Right atrium auricular region (tissue), 2 donors: Measurements from ENCODE around the gene ASAP2. TPM values are rescaled to one million over a fixed set of nuclear protein-coding genes. Genes with fewer than 3 reads are reported as not detected.

Experiments
- DNase-seq: peaks from one replicate; pipeline ENCODE4 v3.0.0-alpha.2; 2019; ENCODE audit warnings: low spot score
- H3K27ac ChIP-seq, 2 donors: fragments of 200-600 bp; sonication (generic); 1 replicate in 1 of 2; 2 replicates in 1 of 2; pipeline ENCODE4 v1.5.1; 2016 to 2019
- H3K27me3 ChIP-seq, 2 donors: fragments of 200-600 bp; sonication (generic); one replicate each; pipeline versions ENCODE4 v1.5.1 to v1.6.0; 2017 to 2019
- H3K36me3 ChIP-seq: fragments of 200-600 bp; sonication (generic); one replicate; pipeline ENCODE4 v1.5.1; 2016
- H3K4me1 ChIP-seq, 2 donors: fragments of 200-600 bp; sonication (generic); one replicate each; pipeline versions ENCODE4 v1.5.1 to v1.6.0; 2017 to 2019
- H3K4me3 ChIP-seq, 2 donors: fragments of 200-600 bp; sonication (generic); 1 replicate in 1 of 2; 2 replicates in 1 of 2; pipeline ENCODE4 v1.5.1; 2017 to 2019; ENCODE audit warnings: mild to moderate bottlenecking in 1 of 2, moderate library complexity in 1 of 2
- H3K9me3 ChIP-seq, 2 donors: fragments of 200-600 bp; sonication (generic); one replicate each; pipeline ENCODE4 v1.5.1; 2019
- total RNA-seq, 2 donors: library from RNA; depleted of rRNA; stranded (reverse); fragments of >200 nt; gene quantifications; one replicate each; pipeline ENCODE4 v1.1.0, GENCODE V29; 2016
- TF ChIP-seq, protein P1 (sequence below), 2 donors: fragments of 200-600 bp; sonication (generic); IDR thresholded peaks; one replicate each; pipeline ENCODE4 v1.5.1; 2019; ENCODE audit warnings: antibody characterized with exemption in 2 of 2

Gene ASAP2
- total RNA-seq, 2 donors from 2014 or later: 13.2 to 20.3 TPM

DNA sequence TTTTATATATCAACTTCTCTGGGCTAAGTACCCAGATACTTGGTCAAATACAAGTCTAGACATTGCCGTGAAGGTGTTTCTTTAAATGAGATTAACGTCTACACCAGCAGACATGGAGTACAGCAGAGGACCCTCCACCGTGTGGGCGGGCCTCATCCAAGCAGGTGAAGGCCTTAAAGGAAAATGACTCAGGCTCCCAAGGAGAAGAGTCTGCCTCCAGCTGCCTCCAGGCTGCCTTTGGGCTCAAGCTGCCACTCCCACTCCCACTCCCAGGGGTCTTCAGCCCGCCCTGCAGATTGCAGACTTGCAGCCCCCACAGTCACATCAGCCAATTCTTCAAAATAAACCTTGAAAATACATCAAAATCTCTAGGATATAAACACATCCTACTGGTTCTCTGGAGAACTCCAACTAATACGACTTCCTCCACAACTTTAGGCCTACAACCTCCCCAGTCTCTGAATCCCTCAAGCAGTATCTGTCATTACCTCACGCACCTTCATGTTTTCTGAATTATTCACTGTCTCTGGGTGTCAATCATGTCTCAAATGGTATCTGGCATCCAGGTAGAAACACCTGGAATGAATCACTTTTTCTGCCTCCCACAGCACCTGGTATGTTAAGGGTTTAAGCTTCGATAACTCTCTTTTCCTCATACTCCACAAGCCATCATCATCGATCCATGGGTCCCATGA, 209.8 kb downstream of the ASAP2 start:
- no peaks in the 10 kb centered on the region for H3K9me3 ChIP-seq
- H3K27me3 ChIP-seq: no peaks in the 10 kb centered on the region
- no peak overlapping the region for H3K4me3 ChIP-seq
- peaks cover 0 to 19% of the 10 kb centered on the region in 2 donors for H3K4me1 ChIP-seq
- peaks cover 9% of the 10 kb centered on the region for H3K36me3 ChIP-seq
- no peak for DNase-seq
- H3K27ac ChIP-seq: no peak overlapping the region
- TF ChIP-seq, protein P1, sequence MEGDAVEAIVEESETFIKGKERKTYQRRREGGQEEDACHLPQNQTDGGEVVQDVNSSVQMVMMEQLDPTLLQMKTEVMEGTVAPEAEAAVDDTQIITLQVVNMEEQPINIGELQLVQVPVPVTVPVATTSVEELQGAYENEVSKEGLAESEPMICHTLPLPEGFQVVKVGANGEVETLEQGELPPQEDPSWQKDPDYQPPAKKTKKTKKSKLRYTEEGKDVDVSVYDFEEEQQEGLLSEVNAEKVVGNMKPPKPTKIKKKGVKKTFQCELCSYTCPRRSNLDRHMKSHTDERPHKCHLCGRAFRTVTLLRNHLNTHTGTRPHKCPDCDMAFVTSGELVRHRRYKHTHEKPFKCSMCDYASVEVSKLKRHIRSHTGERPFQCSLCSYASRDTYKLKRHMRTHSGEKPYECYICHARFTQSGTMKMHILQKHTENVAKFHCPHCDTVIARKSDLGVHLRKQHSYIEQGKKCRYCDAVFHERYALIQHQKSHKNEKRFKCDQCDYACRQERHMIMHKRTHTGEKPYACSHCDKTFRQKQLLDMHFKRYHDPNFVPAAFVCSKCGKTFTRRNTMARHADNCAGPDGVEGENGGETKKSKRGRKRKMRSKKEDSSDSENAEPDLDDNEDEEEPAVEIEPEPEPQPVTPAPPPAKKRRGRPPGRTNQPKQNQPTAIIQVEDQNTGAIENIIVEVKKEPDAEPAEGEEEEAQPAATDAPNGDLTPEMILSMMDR (IDR thresholded peaks at IDR 0.05): no peak

DNA sequence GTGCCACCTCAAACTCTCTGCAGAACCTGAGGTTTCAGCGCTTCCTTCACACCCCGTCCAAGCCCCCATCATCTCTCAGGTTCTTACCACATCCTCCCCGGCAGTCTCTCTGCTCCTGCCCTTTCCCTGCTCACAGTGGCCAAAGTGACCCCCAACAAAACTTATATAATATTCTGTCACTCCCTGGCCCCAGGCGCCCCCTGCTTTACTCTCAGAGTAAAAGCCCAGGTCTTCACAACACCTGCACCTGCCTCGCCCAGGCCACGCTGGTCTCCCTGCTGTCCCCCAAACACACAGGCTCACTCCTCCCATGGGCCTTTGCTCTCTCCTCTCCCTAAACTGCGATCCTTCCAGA, 210.3 kb downstream of the ASAP2 start:
- Histone ChIP-seq H3K4me3 (no peak overlapping the region), H3K36me3 (peaks cover 4% of the 10 kb centered on the region), H3K27ac (no peak overlapping the region), H3K9me3 (no peaks in the 10 kb centered on the region), H3K27me3 (no peaks in the 10 kb centered on the region), H3K4me1 (peaks cover 0 to 24% of the 10 kb centered on the region in 2 donors)
- TF ChIP-seq, protein P1 (IDR thresholded peaks at IDR 0.05): no peak
- DNase-seq: no peak

GRCh38 chr2:9417725-9418124, 211.1 kb downstream of the ASAP2 start:
- H3K36me3 ChIP-seq: no peaks in the 10 kb centered on the region
- H3K27ac ChIP-seq: no peak overlapping the region
- peaks cover 0 to 31% of the 10 kb centered on the region in 2 donors for H3K4me1 ChIP-seq
- TF ChIP-seq, protein P1 (IDR thresholded peaks at IDR 0.05): no peak
- H3K4me3 ChIP-seq: no peak overlapping the region
- H3K9me3 ChIP-seq: no peaks in the 10 kb centered on the region
- no peak for DNase-seq
- H3K27me3 ChIP-seq: no peaks in the 10 kb centered on the region

DNA sequence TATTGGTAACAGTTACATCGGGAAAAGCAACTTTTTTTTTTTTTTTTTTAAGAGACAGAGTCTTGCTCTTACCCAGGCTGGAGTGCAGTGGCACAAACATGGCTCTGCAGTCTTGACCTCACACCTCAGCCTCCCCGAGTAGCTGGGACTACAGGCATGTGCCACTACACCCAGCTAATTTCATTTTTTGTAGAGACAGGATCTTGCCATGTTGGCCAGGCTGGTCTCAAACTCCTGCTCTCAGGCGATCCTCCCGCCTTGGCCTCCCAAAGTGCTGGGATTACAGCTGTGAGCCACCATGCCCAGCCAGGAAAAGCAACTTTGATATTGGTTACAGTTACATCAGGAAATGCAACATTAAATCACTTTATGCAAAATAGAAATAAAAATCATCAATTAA, 212.1 kb downstream of the ASAP2 start:
- H3K4me3 ChIP-seq: no peak overlapping the region
- H3K27me3 ChIP-seq: no peaks in the 10 kb centered on the region
- DNase-seq: no peak
- peaks cover 0 to 31% of the 10 kb centered on the region in 2 donors for H3K4me1 ChIP-seq
- H3K27ac ChIP-seq: no peak overlapping the region
- no peaks in the 10 kb centered on the region for H3K9me3 ChIP-seq
- TF ChIP-seq, protein P1 (IDR thresholded peaks at IDR 0.05): no peak
- H3K36me3 ChIP-seq: no peaks in the 10 kb centered on the region

- TF ChIP-seq, protein P1 (IDR thresholded peaks at IDR 0.05): no peak
- DNase-seq: no peak
- Histone ChIP-seq H3K4me1 (peaks cover 0 to 37% of the 10 kb centered on the region in 2 donors), H3K27ac (no peak overlapping the region), H3K27me3 (no peaks in the 10 kb centered on the region), H3K36me3 (no peaks in the 10 kb centered on the region), H3K4me3 (no peak overlapping the region), H3K9me3 (no peaks in the 10 kb centered on the region)
Measured at GRCh38 chr2:9419541-9419940, 212.9 kb downstream of the ASAP2 start.

DNA sequence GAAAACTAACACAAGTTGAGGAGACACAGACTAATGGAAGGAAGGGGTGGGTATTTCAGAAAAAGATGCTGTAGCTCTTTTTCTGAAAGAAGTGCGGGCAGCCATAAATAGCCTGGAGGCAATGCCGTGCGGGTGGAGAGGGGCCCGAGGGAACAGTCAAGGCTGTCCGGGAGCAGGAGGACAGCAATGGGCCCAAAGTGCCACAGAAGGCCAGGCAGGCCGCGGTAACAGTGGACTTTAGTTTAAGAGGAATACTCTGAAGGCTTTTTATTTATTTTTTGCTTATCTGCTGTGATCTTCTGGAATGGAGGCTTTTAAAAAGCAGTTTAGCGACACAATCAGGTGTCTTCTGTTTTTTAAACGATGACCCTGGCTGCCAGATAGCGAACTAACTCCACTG, 213.9 kb downstream of the ASAP2 start:
- no peak overlapping the region for H3K4me3 ChIP-seq
- TF ChIP-seq, protein P1 (IDR thresholded peaks at IDR 0.05): no peak
- no peak for DNase-seq
- no peaks in the 10 kb centered on the region for H3K9me3 ChIP-seq
- no peaks in the 10 kb centered on the region for H3K36me3 ChIP-seq
- peaks cover 0 to 45% of the 10 kb centered on the region in 2 donors for H3K4me1 ChIP-seq
- H3K27ac ChIP-seq: no peak overlapping the region
- H3K27me3 ChIP-seq: no peaks in the 10 kb centered on the region
